ENCODE measurements around the gene RTEL1. TPM values are rescaled to one million over a fixed set of nuclear protein-coding genes. Genes with fewer than 3 reads are reported as not detected.

RTEL1 gene
- total RNA-seq, 1 experiment from 2014 or later, result 26.1 TPM

GRCh38 chr20:63701329-63702035 is 43.4 kb downstream of the RTEL1 start:
- no peaks in the 10 kb centered on the region for H3K9me3 ChIP-seq (ENCODE audit: control insufficient read depth, insufficient read depth, low read depth, low read length)
- no peaks in the 10 kb centered on the region for H3K27me3 ChIP-seq (ENCODE audit: control insufficient read depth, insufficient read depth, low read length)
- peak; percentile 19 for ATAC-seq
- TF ChIP-seq SIN3A (IDR thresholded peaks at IDR 0.05; ENCODE audit: borderline replicate concordance, insufficient read depth, low read depth, low read length) (no peak), TCF7L2 (IDR thresholded peaks at IDR 0.05; ENCODE audit: low read depth, low read length) (no peak), POLR2AphosphoS5 (IDR thresholded peaks at IDR 0.05; ENCODE audit: low read depth, low read length) (no peak), REST (IDR thresholded peaks at IDR 0.05; ENCODE audit: insufficient read depth in 1 of 2, low read depth in 2 of 2, low read length in 1 of 2) (no peak), CTCF (IDR thresholded peaks at IDR 0.05) (no peak)
- H3K4me1 ChIP-seq (ENCODE audit: control insufficient read depth, insufficient read depth, low read length), result peaks cover 69% of the 10 kb centered on the region
- intact Hi-C loops (cut with micrococcal nuclease; ENCODE audit: unreplicated experiment) (no loop called here), in situ Hi-C loops (cut with HindIII; ENCODE audit: low pct_unique_long_range_greater_than_20kb, low sequenced_read_pairs) (no loop called here)
- ChIA-PET POLR2A (no interaction called here), CTCF (interaction anchor here (0.6 kb wide), 1 partner anchor 199 kb away, joined by 8 read pairs; no protein-coding TSS in a partner anchor)
- BruUV-seq (replicated peaks), result no TSS peak
- no peak for DNase-seq (ENCODE audit: low read depth, low spot score)
- H3K27ac ChIP-seq (ENCODE audit: low read length), result peak overlapping the region; percentile 77
- peaks cover 8% of the 10 kb centered on the region; the same call in 1 of the 2 replicates for H3K36me3 ChIP-seq (ENCODE audit: control insufficient read depth, insufficient read depth, low read length)
- no peak overlapping the region for H3K4me3 ChIP-seq (ENCODE audit: low read depth in 2 of 2, low read length in 2 of 2)

- Histone ChIP-seq H3K4me1 (ENCODE audit: control insufficient read depth, insufficient read depth, low read length) (peaks cover 71% of the 10 kb centered on the region), H3K27ac (ENCODE audit: low read length) (peak overlapping the region; percentile 50; the same call in 1 of the 2 replicates), H3K4me3 (ENCODE audit: low read depth in 2 of 2, low read length in 2 of 2) (no peak overlapping the region), H3K27me3 (ENCODE audit: control insufficient read depth, insufficient read depth, low read length) (no peaks in the 10 kb centered on the region), H3K9me3 (ENCODE audit: control insufficient read depth, insufficient read depth, low read depth, low read length) (no peaks in the 10 kb centered on the region), H3K36me3 (ENCODE audit: control insufficient read depth, insufficient read depth, low read length) (peaks cover 9% of the 10 kb centered on the region; the same call in 1 of the 2 replicates)
- intact Hi-C loops (cut with micrococcal nuclease; ENCODE audit: unreplicated experiment) (no loop called here), in situ Hi-C loops (cut with HindIII; ENCODE audit: low pct_unique_long_range_greater_than_20kb, low sequenced_read_pairs) (no loop called here)
- CTCF ChIA-PET, result no interaction called here
- no TSS peak for BruUV-seq (replicated peaks)
- no peak for DNase-seq (ENCODE audit: low read depth, low spot score)
- no peak for TF ChIP-seq TCF7L2 (IDR thresholded peaks at IDR 0.05; ENCODE audit: low read depth, low read length)
- no peak for TF ChIP-seq CTCF (IDR thresholded peaks at IDR 0.05)
- no peak for TF ChIP-seq SIN3A (IDR thresholded peaks at IDR 0.05; ENCODE audit: borderline replicate concordance, insufficient read depth, low read depth, low read length)
- no peak for TF ChIP-seq POLR2AphosphoS5 (IDR thresholded peaks at IDR 0.05; ENCODE audit: low read depth, low read length)
- no peak for TF ChIP-seq REST (IDR thresholded peaks at IDR 0.05; ENCODE audit: insufficient read depth in 1 of 2, low read depth in 2 of 2, low read length in 1 of 2)
- peak; percentile 3; the same call in 1 of the 2 replicates for ATAC-seq
- POLR2A ChIA-PET, result interaction anchor here (0.6 kb wide), 1 partner anchor 128 kb away, joined by 3 read pairs; the partner anchor contains the start of gene HELZ2
These were observed 44.0 kb downstream of the RTEL1 start for GRCh38 chr20:63702036-63702665.

All from Panc1 (cell line).